ENCODE data around the gene TTC24. TPM values are rescaled to one million over a fixed set of nuclear protein-coding genes. Genes with fewer than 3 reads are reported as not detected.
A peak's percentile ranks its signal among the peaks of the same experiment; 100 is the strongest.
"Not testable (repeated sequence)": the region's sequence is repeated elsewhere in the genome, so short reads cannot be mapped to it uniquely, and the experiment has no call there.

Gene TTC24
- total and polyA plus RNA-seq, 4 donors, result 0.12 to 0.31 (median 0.23) TPM; not detected in 1

DNA sequence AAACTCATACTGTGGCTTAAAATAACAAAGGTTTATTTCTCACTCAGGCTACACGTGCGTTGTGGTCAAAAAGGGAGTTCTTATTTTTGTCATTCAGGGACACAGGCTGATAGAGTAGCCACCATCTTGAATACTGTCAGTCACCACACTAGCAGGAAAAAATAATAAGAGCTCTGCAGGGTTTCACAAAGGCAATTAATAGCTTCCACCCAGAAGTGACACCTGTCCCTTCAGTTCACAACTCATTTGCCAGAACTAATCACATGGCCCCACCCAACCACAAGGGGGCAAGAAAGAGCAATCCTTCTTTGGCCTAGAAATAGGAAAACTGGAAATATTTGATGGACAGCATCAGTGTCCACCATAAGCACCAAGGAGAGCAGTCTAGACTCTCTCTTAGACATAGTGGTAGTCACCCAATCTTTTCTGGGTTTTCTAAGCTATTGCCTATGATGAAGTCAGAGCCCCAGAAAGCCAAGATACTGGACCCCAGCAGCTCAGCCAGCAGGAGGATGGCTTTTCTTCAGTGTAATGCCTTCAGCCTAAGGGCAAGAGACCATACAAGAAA is 47.9 kb downstream of the TTC24 start:
- TF ChIP-seq, protein P1, sequence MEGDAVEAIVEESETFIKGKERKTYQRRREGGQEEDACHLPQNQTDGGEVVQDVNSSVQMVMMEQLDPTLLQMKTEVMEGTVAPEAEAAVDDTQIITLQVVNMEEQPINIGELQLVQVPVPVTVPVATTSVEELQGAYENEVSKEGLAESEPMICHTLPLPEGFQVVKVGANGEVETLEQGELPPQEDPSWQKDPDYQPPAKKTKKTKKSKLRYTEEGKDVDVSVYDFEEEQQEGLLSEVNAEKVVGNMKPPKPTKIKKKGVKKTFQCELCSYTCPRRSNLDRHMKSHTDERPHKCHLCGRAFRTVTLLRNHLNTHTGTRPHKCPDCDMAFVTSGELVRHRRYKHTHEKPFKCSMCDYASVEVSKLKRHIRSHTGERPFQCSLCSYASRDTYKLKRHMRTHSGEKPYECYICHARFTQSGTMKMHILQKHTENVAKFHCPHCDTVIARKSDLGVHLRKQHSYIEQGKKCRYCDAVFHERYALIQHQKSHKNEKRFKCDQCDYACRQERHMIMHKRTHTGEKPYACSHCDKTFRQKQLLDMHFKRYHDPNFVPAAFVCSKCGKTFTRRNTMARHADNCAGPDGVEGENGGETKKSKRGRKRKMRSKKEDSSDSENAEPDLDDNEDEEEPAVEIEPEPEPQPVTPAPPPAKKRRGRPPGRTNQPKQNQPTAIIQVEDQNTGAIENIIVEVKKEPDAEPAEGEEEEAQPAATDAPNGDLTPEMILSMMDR (IDR thresholded peaks at IDR 0.05; ENCODE audit: control extremely low read depth, extremely low read depth), result no peak
- no peaks in the 10 kb centered on the region for H3K36me3 ChIP-seq (ENCODE audit: control insufficient read depth in 4 of 4, insufficient read depth in 4 of 4, low read length in 4 of 4)
- H3K9me3 ChIP-seq (ENCODE audit: control insufficient read depth in 4 of 4, insufficient read depth in 3 of 4, low read length in 3 of 4), result peaks cover 0 to 5% (median 0%) of the 10 kb centered on the region in 4 donors
- 69 to 83% methylated on average over 2 of the region's 2 CpGs for WGBS, 2 donors
- DNase-seq (peak in 2 of 3 donors; percentile 39 to 41), ATAC-seq (ENCODE audit: insufficient read depth, low FRiP score) (no peak)
- H3K27me3 ChIP-seq (ENCODE audit: control insufficient read depth in 3 of 3, insufficient read depth in 3 of 3, low read length in 2 of 3), result peaks cover 5 to 57% (median 36%) of the 10 kb centered on the region in 3 donors
- no peak overlapping the region for H3K4me3 ChIP-seq
- peaks cover 0 to 18% (median 3%) of the 10 kb centered on the region in 5 donors for H3K4me1 ChIP-seq (ENCODE audit: control insufficient read depth in 5 of 5, insufficient read depth in 5 of 5, low read length in 5 of 5)
- no peak overlapping the region for H3K27ac ChIP-seq (ENCODE audit: low read depth in 1 of 2, low read length in 1 of 2)
- H3K9ac ChIP-seq (ENCODE audit: insufficient read depth in 1 of 2, low read length in 2 of 2), result no peak overlapping the region

DNA sequence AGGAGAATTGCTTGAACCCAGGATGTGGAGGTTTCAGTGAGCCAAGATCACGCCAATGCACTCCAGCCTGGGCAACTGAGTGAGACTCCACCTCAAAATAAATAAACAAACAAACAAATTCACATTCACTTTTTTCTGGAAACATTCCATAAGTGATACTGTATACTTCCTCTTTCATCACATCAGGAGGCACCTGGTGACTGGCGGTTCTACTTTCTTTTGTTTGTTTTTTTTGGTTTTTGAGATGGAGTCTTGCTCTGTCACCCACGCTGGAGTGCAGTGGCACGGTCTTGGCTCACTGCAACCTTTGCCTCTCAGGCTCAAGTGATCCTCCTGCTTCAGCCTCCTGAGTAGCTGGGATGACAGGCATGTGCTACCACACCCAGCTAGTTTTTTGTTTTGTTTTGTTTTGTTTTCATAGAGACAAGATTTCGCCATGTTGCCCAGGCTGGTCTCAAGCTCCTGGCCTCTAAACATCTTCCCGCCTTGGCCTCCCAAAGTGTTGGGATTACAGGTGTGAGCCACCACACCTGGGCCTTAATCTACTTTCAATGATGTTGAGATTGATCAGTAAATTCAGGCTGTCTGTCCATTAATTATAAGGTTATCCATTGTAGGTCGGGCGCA is 50.4 kb downstream of the TTC24 start:
- DNase-seq, result no peak
- no peak for ATAC-seq (ENCODE audit: insufficient read depth, low FRiP score)
- Histone ChIP-seq H3K4me3 (no peak overlapping the region), H3K9me3 (ENCODE audit: control insufficient read depth in 4 of 4, insufficient read depth in 3 of 4, low read length in 3 of 4) (no peaks in the 10 kb centered on the region), H3K27ac (ENCODE audit: low read depth in 1 of 2, low read length in 1 of 2) (no peak overlapping the region), H3K36me3 (ENCODE audit: control insufficient read depth in 4 of 4, insufficient read depth in 4 of 4, low read length in 4 of 4) (no peaks in the 10 kb centered on the region), H3K27me3 (ENCODE audit: control insufficient read depth in 3 of 3, insufficient read depth in 3 of 3, low read length in 2 of 3) (peaks cover 0 to 54% (median 24%) of the 10 kb centered on the region in 3 donors), H3K4me1 (ENCODE audit: control insufficient read depth in 5 of 5, insufficient read depth in 5 of 5, low read length in 5 of 5) (peaks cover 0 to 8% (median 3%) of the 10 kb centered on the region in 5 donors), H3K9ac (ENCODE audit: insufficient read depth in 1 of 2, low read length in 2 of 2) (no peak overlapping the region)
- TF ChIP-seq, protein P1 (IDR thresholded peaks at IDR 0.05; ENCODE audit: control extremely low read depth, extremely low read depth), result no peak
- WGBS, 2 donors, result 70 to 75% methylated on average over 8 of the region's 8 CpGs

DNA sequence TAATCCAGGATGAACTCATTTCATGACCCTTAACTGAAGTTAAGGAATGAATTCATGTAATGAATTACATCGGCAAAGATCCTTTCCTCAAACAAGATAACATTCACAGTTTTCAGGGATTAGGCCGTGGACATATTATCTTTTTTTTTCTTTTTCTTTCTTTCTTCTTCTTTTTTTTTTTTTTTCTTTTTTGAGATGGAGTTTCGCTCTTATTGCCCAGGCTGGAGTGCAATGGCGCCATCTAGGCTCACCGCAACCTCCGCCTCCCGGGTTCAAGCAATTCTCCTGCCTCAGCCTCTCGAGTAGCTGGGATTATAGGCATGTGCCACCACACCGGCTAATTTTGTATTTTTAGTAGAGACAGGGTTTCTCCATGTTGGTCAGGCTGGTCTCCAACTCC is 51.6 kb downstream of the TTC24 start:
- 45 to 57% methylated on average over 9 of the region's 9 CpGs for WGBS, 2 donors
- H3K36me3 ChIP-seq (ENCODE audit: control insufficient read depth in 4 of 4, insufficient read depth in 4 of 4, low read length in 4 of 4); ATAC-seq (ENCODE audit: insufficient read depth, low FRiP score); H3K9ac ChIP-seq (ENCODE audit: insufficient read depth in 1 of 2, low read length in 2 of 2); H3K4me3 ChIP-seq; H3K4me1 ChIP-seq (ENCODE audit: control insufficient read depth in 5 of 5, insufficient read depth in 5 of 5, low read length in 5 of 5); DNase-seq; H3K9me3 ChIP-seq (ENCODE audit: control insufficient read depth in 4 of 4, insufficient read depth in 3 of 4, low read length in 3 of 4); H3K27ac ChIP-seq (ENCODE audit: low read depth in 1 of 2, low read length in 1 of 2): not testable (repeated sequence)
- H3K27me3 ChIP-seq (ENCODE audit: control insufficient read depth in 3 of 3, insufficient read depth in 3 of 3, low read length in 2 of 3), result peaks cover 4 to 45% (median 15%) of the 10 kb centered on the region in 3 donors

DNA sequence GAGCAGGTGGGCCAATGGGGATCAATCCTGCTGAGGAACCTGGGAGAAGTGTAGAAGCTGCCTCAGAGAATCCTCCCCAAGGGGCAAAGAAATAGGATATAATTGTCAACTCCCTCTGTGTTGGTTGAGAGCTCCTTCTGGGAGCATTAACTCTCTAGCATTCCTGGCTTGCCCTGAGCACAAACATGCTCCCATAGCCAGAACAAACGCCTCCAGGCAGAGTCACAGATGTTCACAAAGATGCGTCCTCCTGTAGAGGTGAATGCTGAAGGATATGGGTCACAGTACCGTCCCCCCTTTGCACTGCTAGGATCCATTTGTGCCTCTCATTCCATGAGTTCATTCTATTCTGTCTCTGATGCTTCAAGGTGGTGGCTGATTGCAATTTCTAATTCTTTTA is 52.8 kb downstream of the TTC24 start:
- no peaks in the 10 kb centered on the region for H3K9me3 ChIP-seq (ENCODE audit: control insufficient read depth in 4 of 4, insufficient read depth in 3 of 4, low read length in 3 of 4)
- H3K36me3 ChIP-seq (ENCODE audit: control insufficient read depth in 4 of 4, insufficient read depth in 4 of 4, low read length in 4 of 4), result no peaks in the 10 kb centered on the region
- no peak overlapping the region for H3K27ac ChIP-seq (ENCODE audit: low read depth in 1 of 2, low read length in 1 of 2)
- no peak for ATAC-seq (ENCODE audit: insufficient read depth, low FRiP score)
- no peak overlapping the region for H3K4me3 ChIP-seq
- WGBS, 2 donors, result 62 to 72% methylated on average over 3 of the region's 3 CpGs
- no peak overlapping the region for H3K9ac ChIP-seq (ENCODE audit: insufficient read depth in 1 of 2, low read length in 2 of 2)
- H3K27me3 ChIP-seq (ENCODE audit: control insufficient read depth in 3 of 3, insufficient read depth in 3 of 3, low read length in 2 of 3), result peaks cover 4 to 47% (median 7%) of the 10 kb centered on the region in 3 donors
- no peaks in the 10 kb centered on the region for H3K4me1 ChIP-seq (ENCODE audit: control insufficient read depth in 5 of 5, insufficient read depth in 5 of 5, low read length in 5 of 5)
- TF ChIP-seq, protein P1 (IDR thresholded peaks at IDR 0.05; ENCODE audit: control extremely low read depth, extremely low read depth), result no peak
- DNase-seq, result no peak

Other genes starting within 250 kb of the TTC24 start
- 100 to 1,000 TPM; 128 to 149 TPM for gene CCT3, start 241.4 kb upstream of the TTC24 start, total RNA-seq
- gene CCT3, start 241.4 kb upstream of the TTC24 start, polyA plus RNA-seq, result 100 to 1,000 TPM in 1 of 2 donors, 10 to 100 TPM in 1; 71.6 to 165 TPM
- not detected for gene TSACC, start 241.2 kb upstream of the TTC24 start, total RNA-seq
- under 1 TPM; 0.29 to 0.45 TPM for gene TSACC, start 241.2 kb upstream of the TTC24 start, polyA plus RNA-seq
- under 1 TPM; 0.18 to 0.74 TPM for gene RHBG, start 210.5 kb upstream of the TTC24 start, total RNA-seq
- gene RHBG, start 210.5 kb upstream of the TTC24 start, polyA plus RNA-seq, result not detected
- gene MEF2D, start 78.9 kb upstream of the TTC24 start, total RNA-seq, result 10 to 100 TPM; 23.0 to 52.5 TPM
- gene MEF2D, start 78.9 kb upstream of the TTC24 start, polyA plus RNA-seq, result 10 to 100 TPM; 23.0 to 23.3 TPM
- 1 to 10 TPM; 1.0 to 3.4 TPM for gene IQGAP3, start 7.2 kb upstream of the TTC24 start, total RNA-seq
- gene IQGAP3, start 7.2 kb upstream of the TTC24 start, polyA plus RNA-seq, result 1 to 10 TPM in 1 of 2 donors, under 1 TPM in 1; 0.42 to 1.3 TPM
- 10 to 100 TPM; 38.1 to 95.8 TPM for gene NAXE, start 12.1 kb downstream of the TTC24 start, total RNA-seq
- gene NAXE, start 12.1 kb downstream of the TTC24 start, polyA plus RNA-seq, result 10 to 100 TPM; 74.1 to 83.5 TPM
- gene GPATCH4, start 21.8 kb downstream of the TTC24 start, total RNA-seq, result 10 to 100 TPM; 11.9 to 30.6 TPM
- 10 to 100 TPM; 18.6 to 34.3 TPM for gene GPATCH4, start 21.8 kb downstream of the TTC24 start, polyA plus RNA-seq
- gene HAPLN2, start 39.7 kb downstream of the TTC24 start, total RNA-seq, result under 1 TPM in 1 of 2 donors, not detected in 1; 0.18 TPM
- gene HAPLN2, start 39.7 kb downstream of the TTC24 start, polyA plus RNA-seq, result under 1 TPM; 0.24 to 0.31 TPM
- gene BCAN, start 62.4 kb downstream of the TTC24 start, total RNA-seq, result 1 to 10 TPM in 1 of 2 donors, under 1 TPM in 1; 0.18 to 1.1 TPM
- gene BCAN, start 62.4 kb downstream of the TTC24 start, polyA plus RNA-seq, result under 1 TPM; 0.05 to 0.06 TPM
- 10 to 100 TPM; 37.3 to 57.4 TPM for gene NES, start 97.7 kb downstream of the TTC24 start, total RNA-seq
- gene NES, start 97.7 kb downstream of the TTC24 start, polyA plus RNA-seq, result 10 to 100 TPM; 17.6 to 31.1 TPM
- gene CRABP2, start 125.9 kb downstream of the TTC24 start, total RNA-seq, result 10 to 100 TPM in 1 of 2 donors, 1 to 10 TPM in 1; 5.8 to 13.6 TPM
- 1 to 10 TPM; 1.3 to 4.0 TPM for gene CRABP2, start 125.9 kb downstream of the TTC24 start, polyA plus RNA-seq
- 10 to 100 TPM; 24.4 to 34.9 TPM for gene METTL25B, start 148.7 kb downstream of the TTC24 start, total RNA-seq
- gene METTL25B, start 148.7 kb downstream of the TTC24 start, polyA plus RNA-seq, result 10 to 100 TPM; 28.3 to 42.6 TPM
- gene ISG20L2, start 149.0 kb downstream of the TTC24 start, total RNA-seq, result 10 to 100 TPM; 11.3 to 26.3 TPM
- 10 to 100 TPM in 1 of 2 donors, 1 to 10 TPM in 1; 9.3 to 24.2 TPM for gene ISG20L2, start 149.0 kb downstream of the TTC24 start, polyA plus RNA-seq
- 10 to 100 TPM; 26.7 to 65.4 TPM for gene MRPL24, start 161.4 kb downstream of the TTC24 start, total RNA-seq
- 100 to 1,000 TPM in 1 of 2 donors, 10 to 100 TPM in 1; 93.6 to 120 TPM for gene MRPL24, start 161.4 kb downstream of the TTC24 start, polyA plus RNA-seq
- gene HDGF, start 172.0 kb downstream of the TTC24 start, total RNA-seq, result 100 to 1,000 TPM; 184 to 187 TPM
- gene HDGF, start 172.0 kb downstream of the TTC24 start, polyA plus RNA-seq, result 100 to 1,000 TPM; 104 to 226 TPM
- 10 to 100 TPM; 38.5 to 52.7 TPM for gene PRCC, start 187.8 kb downstream of the TTC24 start, total RNA-seq
- 10 to 100 TPM; 36.2 to 40.0 TPM for gene PRCC, start 187.8 kb downstream of the TTC24 start, polyA plus RNA-seq
- gene SH2D2A, start 237.1 kb downstream of the TTC24 start, total RNA-seq, result 1 to 10 TPM; 1.6 to 2.4 TPM
- gene SH2D2A, start 237.1 kb downstream of the TTC24 start, polyA plus RNA-seq, result 1 to 10 TPM; 1.1 to 3.0 TPM